Measurements from ENCODE around the gene SMAD3.

DNA sequence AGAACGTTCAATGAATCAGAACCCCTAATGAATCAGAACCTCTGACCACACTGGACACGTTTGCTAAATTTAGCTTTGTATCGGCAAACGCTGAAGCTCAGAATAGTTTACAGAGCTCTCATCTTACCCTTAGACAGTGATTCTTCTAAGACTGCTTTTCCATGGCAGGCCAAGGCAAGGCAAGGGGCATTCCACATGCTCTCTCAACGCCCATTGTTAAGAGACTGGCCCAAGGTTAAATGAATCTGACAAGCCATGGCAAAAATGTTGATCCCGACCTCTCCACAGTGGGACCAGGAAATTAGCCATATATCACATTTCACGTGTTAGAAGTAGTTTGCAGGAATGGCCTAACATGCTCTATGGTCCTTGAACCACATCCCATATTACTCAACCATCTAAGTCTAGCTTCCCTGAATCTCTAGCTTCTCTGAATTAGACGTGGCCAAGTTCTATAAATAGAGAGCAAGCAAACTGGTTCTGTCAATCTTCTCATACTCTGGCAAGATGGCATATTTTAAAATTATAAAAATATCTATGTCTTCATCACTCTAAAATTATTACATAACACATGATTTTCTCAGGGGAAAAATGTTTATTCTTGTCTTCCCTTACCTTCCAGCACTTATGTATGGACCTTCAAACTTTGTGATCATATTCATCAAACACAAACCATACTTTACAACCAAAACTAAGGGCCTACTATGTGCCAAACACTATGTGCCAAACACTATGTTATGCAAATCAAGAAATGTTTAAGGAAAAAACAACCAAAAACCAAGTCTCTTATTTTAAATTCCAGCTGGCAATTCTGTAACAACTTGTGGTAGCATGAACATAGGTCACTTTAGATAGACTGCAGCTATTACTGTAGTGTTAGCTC, 134.7 kb downstream of the SMAD3 start:
- TF ChIP-seq POLR2A (IDR thresholded peaks at IDR 0.05; ENCODE audit: low read depth, low read length) (0 out of 2 replicates have a peak, but pooled peaks have one; percentile 28), BHLHE40 (IDR thresholded peaks at IDR 0.05; ENCODE audit: low read depth, low read length) (no peak), CHD1 (IDR thresholded peaks at IDR 0.05; ENCODE audit: low read depth, low read length) (no peak), SMC3 (IDR thresholded peaks at IDR 0.05; ENCODE audit: low read depth, low read length) (no peak)
- TF ChIP-seq, protein P1, sequence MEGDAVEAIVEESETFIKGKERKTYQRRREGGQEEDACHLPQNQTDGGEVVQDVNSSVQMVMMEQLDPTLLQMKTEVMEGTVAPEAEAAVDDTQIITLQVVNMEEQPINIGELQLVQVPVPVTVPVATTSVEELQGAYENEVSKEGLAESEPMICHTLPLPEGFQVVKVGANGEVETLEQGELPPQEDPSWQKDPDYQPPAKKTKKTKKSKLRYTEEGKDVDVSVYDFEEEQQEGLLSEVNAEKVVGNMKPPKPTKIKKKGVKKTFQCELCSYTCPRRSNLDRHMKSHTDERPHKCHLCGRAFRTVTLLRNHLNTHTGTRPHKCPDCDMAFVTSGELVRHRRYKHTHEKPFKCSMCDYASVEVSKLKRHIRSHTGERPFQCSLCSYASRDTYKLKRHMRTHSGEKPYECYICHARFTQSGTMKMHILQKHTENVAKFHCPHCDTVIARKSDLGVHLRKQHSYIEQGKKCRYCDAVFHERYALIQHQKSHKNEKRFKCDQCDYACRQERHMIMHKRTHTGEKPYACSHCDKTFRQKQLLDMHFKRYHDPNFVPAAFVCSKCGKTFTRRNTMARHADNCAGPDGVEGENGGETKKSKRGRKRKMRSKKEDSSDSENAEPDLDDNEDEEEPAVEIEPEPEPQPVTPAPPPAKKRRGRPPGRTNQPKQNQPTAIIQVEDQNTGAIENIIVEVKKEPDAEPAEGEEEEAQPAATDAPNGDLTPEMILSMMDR (conservative IDR thresholded peaks at IDR 0.05; ENCODE audit: low read depth, low read length): no peak
- TF ChIP-seq, protein P2, sequence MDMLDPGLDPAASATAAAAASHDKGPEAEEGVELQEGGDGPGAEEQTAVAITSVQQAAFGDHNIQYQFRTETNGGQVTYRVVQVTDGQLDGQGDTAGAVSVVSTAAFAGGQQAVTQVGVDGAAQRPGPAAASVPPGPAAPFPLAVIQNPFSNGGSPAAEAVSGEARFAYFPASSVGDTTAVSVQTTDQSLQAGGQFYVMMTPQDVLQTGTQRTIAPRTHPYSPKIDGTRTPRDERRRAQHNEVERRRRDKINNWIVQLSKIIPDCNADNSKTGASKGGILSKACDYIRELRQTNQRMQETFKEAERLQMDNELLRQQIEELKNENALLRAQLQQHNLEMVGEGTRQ (IDR thresholded peaks at IDR 0.05; ENCODE audit: low read depth, low read length): no peak
